Pancreas (tissue), 10 donors: ENCODE measurements around the gene POLR2J. TPM values are rescaled to one million over a fixed set of nuclear protein-coding genes. Genes with fewer than 3 reads are reported as not detected.

Experiments used
- ATAC-seq, 4 donors: fragments of 200-7000 bp; cut with Tn5 transposase; one replicate each; pipeline versions ENCODE4 v1.8.0 to v1.9.1; 2020; ENCODE audit warnings: mild to moderate bottlenecking in 4 of 4, moderate library complexity in 4 of 4
- DNase-seq, 6 donors: peaks; one replicate each; pipeline ENCODE4 v3.0.0-alpha.2; 2020
- FAIRE-seq: peaks from 2 replicates; lab custom pipeline; 2012; peaks lifted over from hg19 to GRCh38; lab: Jason Lieb, UNC
- H3K27ac ChIP-seq, 4 donors: fragments of 200-600 bp; sonication (generic); 1 replicate in 3 of 4; 2 replicates in 1 of 4; pipeline versions ENCODE4 v1.5.0 to v1.8.0; 2020
- H3K27me3 ChIP-seq, 4 donors: fragments of 200-600 bp; one replicate each; pipeline ENCODE4 v1.8.0; 2021
- H3K36me3 ChIP-seq, 3 donors: fragments of 200-600 bp; sonication (generic) in 1 of 3; one replicate each; pipeline versions ENCODE4 v1.5.0 to v1.8.0; 2020 to 2021
- H3K4me1 ChIP-seq, 3 donors: fragments of 200-600 bp; one replicate each; pipeline ENCODE4 v1.8.0; 2021
- H3K4me3 ChIP-seq, 4 donors: fragments of 200-600 bp; sonication (generic) in 2 of 4; one replicate each; pipeline versions ENCODE4 v1.5.0 to v1.8.0; 2020 to 2021
- H3K9me3 ChIP-seq, 4 donors: fragments of 200-600 bp; one replicate each; pipeline ENCODE4 v1.8.0; 2021
- CTCF ChIP-seq, 4 donors: fragments of 200-600 bp; sonication (generic) in 3 of 4; IDR thresholded peaks; one replicate each; pipeline versions ENCODE4 v1.5.0 to v1.8.0; 2021; ENCODE audit warnings: antibody characterized with exemption in 4 of 4
- WGBS, 2 donors: extraction: QIAGEN DNeasy Blood & Tissue Kit; methylation state at CpG; one replicate each; pipeline ENCODE4 v1.1.7; 2013; 5-methylcytosine and 5-hydroxymethylcytosine counted together
- intact Hi-C, 3 donors: fragments of 100-400 bp; cut with DNase I; formaldehyde crosslinking; loops; one replicate each; pipeline versions ENCODE4 v1.11.1 to v1.14.2; 2022
- polyA plus RNA-seq, 2 donors: library from polyadenylated mRNA; stranded (reverse); fragments of 200-250 nt; gene quantifications; one replicate each; pipeline ENCODE4 v1.2.3, GENCODE V29; 2013
- total RNA-seq, 6 donors: library from RNA; stranded (reverse); fragmentation: NEBNext Ultra II Directional in 4 of 6; extraction: Animal tissue kit (Norgen Biotek cat#: 25700) in 4 of 6; gene quantifications; one replicate each; pipeline versions ENCODE4 v1.2.1 to v1.2.4, GENCODE V29; 2021 to 2023
- donor health status: healthy with polysubstance abuse.
- donor health status: DM: no; HTN: no; CAD: no; lungs with moderate emphysema.
- donor health status: DM: no; HTN: no; CAD: no.
- donor health status: control.
- donor health status: control.
- donor health status: Bipolar disorder and iron deficiency.
- donor health status: DM: yes; HTN: yes; CAD: no.
- donor health status: DM: no; HTN: no; CAD: no.
- donor health status: DM: no; HTN: no; CAD: no.
- donor health status: DM: yes; HTN: yes; CAD: no.

The POLR2J gene
- total and polyA plus RNA-seq, 8 donors = 16.5 to 59.8 (median 18.4) TPM

- DNase-seq (no peak), FAIRE-seq (no peak), ATAC-seq (no peak)
- 63 to 67% methylated on average over 7 of the region's 7 CpGs for WGBS, 2 donors
- intact Hi-C loops = no loop called here
- Histone ChIP-seq H3K9me3 (no peaks in the 10 kb centered on the region), H3K36me3 (peaks cover 0 to 18% (median 0%) of the 10 kb centered on the region in 3 donors), H3K27ac (no peak overlapping the region), H3K4me3 (no peak overlapping the region), H3K4me1 (no peaks in the 10 kb centered on the region), H3K27me3 (no peaks in the 10 kb centered on the region)
- TF ChIP-seq CTCF (IDR thresholded peaks at IDR 0.05) = no peak
Observed at GRCh38 chr7:102453319-102453718, 25.4 kb downstream of the POLR2J start.

- 89 to 96% methylated on average over 6 of the region's 6 CpGs for WGBS, 2 donors
- no peaks in the 10 kb centered on the region for H3K27me3 ChIP-seq
- no peaks in the 10 kb centered on the region for H3K4me1 ChIP-seq
- DNase-seq (no peak), FAIRE-seq (no peak), ATAC-seq (no peak)
- intact Hi-C loops = no loop called here
- TF ChIP-seq CTCF (IDR thresholded peaks at IDR 0.05) = no peak
- no peaks in the 10 kb centered on the region for H3K9me3 ChIP-seq
- no peak overlapping the region for H3K4me3 ChIP-seq
- H3K36me3 ChIP-seq = peaks cover 0 to 9% (median 0%) of the 10 kb centered on the region in 3 donors
- H3K27ac ChIP-seq = no peak overlapping the region
Observed at GRCh38 chr7:102452451-102452850, 26.3 kb downstream of the POLR2J start.

GRCh38 chr7:102451371-102452054, 27.2 kb downstream of the POLR2J start:
- no peaks in the 10 kb centered on the region for H3K9me3 ChIP-seq
- intact Hi-C loops = no loop called here
- DNase-seq (no peak), ATAC-seq (peak in 2 of 4 donors; percentile 10 to 45), FAIRE-seq (no peak)
- no peaks in the 10 kb centered on the region for H3K4me1 ChIP-seq
- no peaks in the 10 kb centered on the region for H3K27me3 ChIP-seq
- no peak overlapping the region for H3K27ac ChIP-seq
- WGBS, 2 donors = 35 to 41% methylated on average over 23 of the region's 23 CpGs
- H3K4me3 ChIP-seq = no peak overlapping the region
- no peak for TF ChIP-seq CTCF (IDR thresholded peaks at IDR 0.05)
- H3K36me3 ChIP-seq = peaks cover 0 to 5% (median 0%) of the 10 kb centered on the region in 3 donors

- Histone ChIP-seq H3K27ac (no peak overlapping the region), H3K4me1 (no peaks in the 10 kb centered on the region), H3K36me3 (peaks cover 0 to 5% (median 0%) of the 10 kb centered on the region in 3 donors), H3K27me3 (no peaks in the 10 kb centered on the region), H3K4me3 (no peak overlapping the region), H3K9me3 (no peaks in the 10 kb centered on the region)
- WGBS, 2 donors = 75 to 76% methylated on average over 6 of the region's 6 CpGs
- peak in 2 of 4 donors; percentile 21 to 23 for ATAC-seq
- TF ChIP-seq CTCF (IDR thresholded peaks at IDR 0.05) = no peak
- DNase-seq = no peak
- no peak for FAIRE-seq
- intact Hi-C loops = no loop called here
Observed at GRCh38 chr7:102450242-102450641, 28.5 kb downstream of the POLR2J start.

GRCh38 chr7:102449136-102449535, 29.6 kb downstream of the POLR2J start:
- no peaks in the 10 kb centered on the region for H3K9me3 ChIP-seq
- H3K27me3 ChIP-seq = no peaks in the 10 kb centered on the region
- TF ChIP-seq CTCF (IDR thresholded peaks at IDR 0.05) = no peak
- peaks cover 0 to 5% (median 0%) of the 10 kb centered on the region in 3 donors for H3K36me3 ChIP-seq
- intact Hi-C loops = no loop called here
- no peak for ATAC-seq
- H3K27ac ChIP-seq = no peak overlapping the region
- H3K4me1 ChIP-seq = no peaks in the 10 kb centered on the region
- FAIRE-seq = no peak
- no peak overlapping the region for H3K4me3 ChIP-seq
- 95 to 96% methylated on average over 15 of the region's 15 CpGs for WGBS, 2 donors
- DNase-seq = no peak
